Activated naive CD4-positive, alpha-beta T cell treated with anti-CD3 and anti-CD28 coated beads, Interleukin-2, amount 10 ng/mL, durations not matched to agents 7 days and 5 days (primary cell): ENCODE results near the gene WDFY4.

Experiments used
- CTCF ChIA-PET: fragments of 350-600 bp; sonication (Branson Sonifier 250); formaldehyde crosslinking; loops from one replicate; lab custom pipeline; 2021; ENCODE audit warnings: antibody characterized with exemption; lab: Charles Lee
- DNase-seq: peaks from one replicate; pipeline ENCODE4 v3.0.0-alpha.2; 2020
- H3K27ac Mint-ChIP-seq: one replicate; pipeline ENCODE4 v1.8.0; 2021; ENCODE audit warnings: mild to moderate bottlenecking, moderate library complexity, mixed read lengths
- H3K27me3 Mint-ChIP-seq: one replicate; pipeline ENCODE4 v1.8.0; 2021; ENCODE audit warnings: mild to moderate bottlenecking, mixed read lengths
- H3K36me3 Mint-ChIP-seq: one replicate; pipeline ENCODE4 v1.8.0; 2021; ENCODE audit warnings: mixed read lengths
- H3K4me1 Mint-ChIP-seq: one replicate; pipeline ENCODE4 v1.8.0; 2021; ENCODE audit warnings: mixed read lengths
- H3K4me3 Mint-ChIP-seq: one replicate; pipeline ENCODE4 v1.8.0; 2021; ENCODE audit warnings: mild to moderate bottlenecking, moderate library complexity, mixed read lengths
- H3K9me3 Mint-ChIP-seq: one replicate; pipeline ENCODE4 v1.8.0; 2021; ENCODE audit warnings: mixed read lengths

WDFY4 gene

DNA sequence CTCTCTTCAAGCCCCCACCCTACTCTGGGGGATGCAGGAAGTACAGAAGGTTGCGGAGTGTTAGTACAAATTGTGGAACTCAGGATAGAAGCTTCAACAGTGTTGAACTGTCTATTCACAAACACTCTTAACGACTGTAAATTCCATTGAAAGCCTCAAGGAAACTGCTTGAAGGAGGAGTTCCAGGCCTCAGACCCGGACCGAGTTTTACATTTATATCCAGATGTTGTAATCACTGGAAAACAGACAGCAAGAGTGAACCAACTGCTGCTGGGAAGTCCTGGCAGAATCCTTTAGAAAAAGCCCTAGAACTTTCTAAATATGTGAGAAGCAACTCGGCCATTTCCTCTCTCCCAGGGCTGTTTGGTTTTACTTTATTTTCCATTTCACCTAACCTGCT is 339.1 kb downstream of the WDFY4 start:
- H3K36me3 Mint-ChIP-seq, result no peaks in the 10 kb centered on the region
- no peaks in the 10 kb centered on the region for H3K4me1 Mint-ChIP-seq
- no peaks in the 10 kb centered on the region for H3K9me3 Mint-ChIP-seq
- no peak overlapping the region for H3K27ac Mint-ChIP-seq
- no peak overlapping the region for H3K4me3 Mint-ChIP-seq
- no peaks in the 10 kb centered on the region for H3K27me3 Mint-ChIP-seq
- CTCF ChIA-PET, result no interaction called here
- DNase-seq, result no peak

DNA sequence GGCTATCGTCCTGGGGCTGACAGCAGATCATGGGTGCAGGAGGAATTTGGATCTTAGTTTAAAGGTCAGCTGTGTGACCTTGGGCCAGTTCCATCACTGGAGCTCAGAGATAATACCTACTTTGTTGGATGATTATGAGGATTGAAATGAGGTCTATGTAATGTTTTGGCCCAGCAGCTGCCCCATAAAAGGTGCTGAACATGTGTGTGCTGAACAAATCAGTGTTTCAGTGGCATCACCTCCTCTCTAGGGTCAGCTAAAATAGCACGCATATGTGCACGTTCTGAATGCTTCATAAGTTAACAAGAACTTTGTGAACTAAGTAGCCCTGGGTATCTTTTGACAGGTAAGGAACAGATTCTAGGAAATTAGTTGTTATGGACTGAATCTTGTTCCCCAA is 339.8 kb downstream of the WDFY4 start:
- no peak for DNase-seq
- CTCF ChIA-PET, result no interaction called here
- Mint-ChIP-seq H3K9me3 (no peaks in the 10 kb centered on the region), H3K4me1 (no peaks in the 10 kb centered on the region), H3K27ac (no peak overlapping the region), H3K4me3 (no peak overlapping the region), H3K27me3 (no peaks in the 10 kb centered on the region), H3K36me3 (no peaks in the 10 kb centered on the region)

DNA sequence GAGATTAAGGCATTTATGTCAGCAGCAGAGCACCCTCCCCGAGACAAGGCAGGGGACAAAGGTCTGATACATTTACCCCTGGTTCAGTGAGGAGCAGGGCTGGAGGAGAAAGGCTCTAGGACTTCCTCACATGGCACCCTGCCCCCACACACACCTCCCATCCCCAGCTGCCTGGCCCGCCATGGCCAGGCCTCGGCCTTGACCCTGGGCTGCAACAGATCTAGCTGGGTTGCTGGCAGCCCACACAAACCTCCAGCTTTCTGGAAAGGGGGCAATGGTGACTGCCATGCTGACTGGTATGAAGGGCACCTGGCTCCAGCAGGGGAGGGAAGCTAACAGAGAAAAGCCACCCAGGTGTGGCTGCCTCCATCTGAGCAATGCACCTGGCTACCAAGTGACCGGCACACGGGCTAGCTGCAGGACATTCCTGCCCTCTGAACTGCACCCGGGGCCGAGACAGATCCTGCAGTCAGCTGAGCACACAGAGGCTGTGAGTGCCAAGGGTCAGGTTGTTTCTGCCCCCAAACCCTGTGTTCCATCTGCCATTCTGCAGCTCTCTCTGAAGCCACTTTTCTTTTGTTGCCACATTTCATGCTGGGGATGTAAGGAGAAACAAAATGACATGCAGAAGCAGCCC is 340.8 kb downstream of the WDFY4 start:
- H3K27me3 Mint-ChIP-seq, result no peaks in the 10 kb centered on the region
- H3K36me3 Mint-ChIP-seq, result no peaks in the 10 kb centered on the region
- H3K4me3 Mint-ChIP-seq, result no peak overlapping the region
- no peak for DNase-seq
- H3K27ac Mint-ChIP-seq, result no peak overlapping the region
- H3K4me1 Mint-ChIP-seq, result no peaks in the 10 kb centered on the region
- no peaks in the 10 kb centered on the region for H3K9me3 Mint-ChIP-seq
- CTCF ChIA-PET, result interaction anchor here (0.6 kb wide), 1 partner anchor 612 kb away, joined by 3 read pairs; no protein-coding TSS in a partner anchor

GRCh38 chr10:49028639-49029038 is 344.0 kb downstream of the WDFY4 start:
- no peaks in the 10 kb centered on the region for H3K4me1 Mint-ChIP-seq
- no peak overlapping the region for H3K4me3 Mint-ChIP-seq
- H3K27ac Mint-ChIP-seq, result no peak overlapping the region
- H3K9me3 Mint-ChIP-seq, result no peaks in the 10 kb centered on the region
- no peaks in the 10 kb centered on the region for H3K36me3 Mint-ChIP-seq
- CTCF ChIA-PET, result interaction anchor here (1.1 kb wide), 1 partner anchor 12 kb away, joined by 3 read pairs; no protein-coding TSS in a partner anchor
- DNase-seq, result no peak
- no peaks in the 10 kb centered on the region for H3K27me3 Mint-ChIP-seq

DNA sequence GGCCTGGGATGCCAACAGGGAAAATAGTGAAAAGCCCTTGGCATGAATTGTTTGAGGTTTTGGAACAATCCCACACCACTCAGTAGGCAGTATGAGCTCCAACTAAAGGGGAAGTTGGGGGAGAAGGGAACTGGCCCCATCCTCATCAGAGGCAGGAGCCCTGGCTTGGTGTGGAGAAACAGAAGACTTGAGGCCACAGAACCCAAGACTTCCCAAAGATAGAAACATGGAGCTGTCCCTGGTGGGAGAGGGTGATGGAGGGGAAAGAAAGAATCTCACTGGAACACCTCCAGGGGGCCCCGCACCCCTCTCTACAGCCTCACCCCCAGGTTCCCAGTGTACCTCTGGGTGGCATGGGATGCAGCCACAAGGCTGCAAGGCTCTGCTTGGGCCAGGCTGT is 345.0 kb downstream of the WDFY4 start:
- H3K36me3 Mint-ChIP-seq, result no peaks in the 10 kb centered on the region
- H3K9me3 Mint-ChIP-seq, result no peaks in the 10 kb centered on the region
- no peak overlapping the region for H3K4me3 Mint-ChIP-seq
- H3K4me1 Mint-ChIP-seq, result no peaks in the 10 kb centered on the region
- H3K27ac Mint-ChIP-seq, result no peak overlapping the region
- CTCF ChIA-PET, result no interaction called here
- no peak for DNase-seq
- H3K27me3 Mint-ChIP-seq, result no peaks in the 10 kb centered on the region
